Nephron (organoid): ENCODE measurements around the gene TRMT61A.
A peak's percentile ranks its signal among the peaks of the same experiment; 100 is the strongest.
"Not testable (repeated sequence)": the region's sequence is repeated elsewhere in the genome, so short reads cannot be mapped to it uniquely, and the experiment has no call there.

Source experiments
- H3K27ac Mint-ChIP-seq, 3 experiments: 2 replicates each; pipeline ENCODE4 v1.8.0; 2020; ENCODE audit warnings: mixed read lengths in 3 of 3, mild to moderate bottlenecking in 2 of 3, moderate library complexity in 1 of 3
- H3K27me3 Mint-ChIP-seq: 2 replicates; pipeline ENCODE4 v1.8.0; 2021; ENCODE audit warnings: low read depth, mild to moderate bottlenecking, moderate library complexity, mixed read lengths
- H3K36me3 Mint-ChIP-seq: 2 replicates; pipeline ENCODE4 v1.8.0; 2020; ENCODE audit warnings: low read depth, mixed read lengths
- H3K4me1 Mint-ChIP-seq: 2 replicates; pipeline ENCODE4 v1.8.0; 2020; ENCODE audit warnings: mixed read lengths
- H3K4me3 Mint-ChIP-seq, 3 experiments: 2 replicates each; pipeline ENCODE4 v1.8.0; 2020; ENCODE audit warnings: mild to moderate bottlenecking in 3 of 3, mixed read lengths in 3 of 3, moderate library complexity in 2 of 3
- H3K9me3 Mint-ChIP-seq: 2 replicates; pipeline ENCODE4 v1.8.0; 2020; ENCODE audit warnings: mixed read lengths
- TF ChIP-seq, protein P1 (sequence below), 3 experiments: fragments of 200-600 bp; sonication (generic); IDR thresholded peaks; one replicate each; pipeline ENCODE4 v1.5.0; 2021; ENCODE audit warnings: antibody characterized with exemption in 3 of 3; ENCODE audit not compliant: unreplicated experiment in 3 of 3

The TRMT61A gene

DNA sequence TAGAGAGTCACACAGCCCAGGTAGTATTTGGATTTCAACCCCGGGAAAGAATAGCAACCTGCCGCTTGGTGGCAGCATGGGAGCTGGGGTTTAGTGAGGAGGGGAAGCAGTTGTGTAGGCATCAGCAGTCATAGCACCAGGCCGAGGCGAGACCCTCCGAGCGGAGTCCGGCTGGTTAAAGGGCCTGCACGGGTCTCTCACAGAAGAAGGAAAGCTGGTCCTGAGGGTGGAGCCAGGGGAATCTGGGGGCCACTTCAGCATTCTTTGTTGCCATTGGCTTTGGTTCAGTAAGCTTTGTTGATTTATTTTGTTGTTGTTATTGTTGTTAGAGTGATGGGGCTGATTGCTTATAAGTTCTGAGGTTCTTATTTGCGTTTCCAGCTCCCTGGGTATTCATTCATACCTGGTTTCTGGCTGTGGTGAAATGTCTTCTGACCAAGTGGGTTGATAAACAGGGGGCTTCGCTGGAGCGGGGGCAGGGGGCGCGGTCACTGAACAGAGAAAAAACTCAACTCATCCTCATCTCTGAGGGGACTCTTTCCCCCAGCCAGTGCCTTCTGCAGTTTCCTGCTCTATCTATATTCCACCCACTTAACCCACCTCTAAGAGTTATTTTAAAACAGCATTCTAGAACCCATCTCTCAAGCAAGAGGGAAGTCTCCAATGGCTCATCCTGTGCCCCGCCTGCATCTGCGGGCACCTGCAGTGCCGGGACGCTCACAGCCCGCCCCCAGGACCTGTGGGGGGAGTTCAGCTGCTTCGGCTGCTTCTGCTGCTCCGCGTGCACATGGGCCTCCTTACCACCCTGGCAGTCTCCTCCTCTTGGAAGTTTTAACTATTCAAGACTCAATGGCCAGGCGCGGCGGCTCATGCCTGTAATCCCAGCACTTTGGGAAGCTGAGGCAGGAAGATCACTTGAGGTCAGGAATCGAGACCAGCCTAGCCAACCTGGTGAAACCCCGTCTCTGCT is 18.0 kb upstream of the TRMT61A start:
- Mint-ChIP-seq H3K4me3 (no peak overlapping the region), H3K36me3 (peaks cover 37% of the 10 kb centered on the region), H3K27ac (no peak overlapping the region), H3K27me3 (no peaks in the 10 kb centered on the region), H3K4me1 (peaks cover 9% of the 10 kb centered on the region), H3K9me3 (no peaks in the 10 kb centered on the region)
- TF ChIP-seq, protein P1, sequence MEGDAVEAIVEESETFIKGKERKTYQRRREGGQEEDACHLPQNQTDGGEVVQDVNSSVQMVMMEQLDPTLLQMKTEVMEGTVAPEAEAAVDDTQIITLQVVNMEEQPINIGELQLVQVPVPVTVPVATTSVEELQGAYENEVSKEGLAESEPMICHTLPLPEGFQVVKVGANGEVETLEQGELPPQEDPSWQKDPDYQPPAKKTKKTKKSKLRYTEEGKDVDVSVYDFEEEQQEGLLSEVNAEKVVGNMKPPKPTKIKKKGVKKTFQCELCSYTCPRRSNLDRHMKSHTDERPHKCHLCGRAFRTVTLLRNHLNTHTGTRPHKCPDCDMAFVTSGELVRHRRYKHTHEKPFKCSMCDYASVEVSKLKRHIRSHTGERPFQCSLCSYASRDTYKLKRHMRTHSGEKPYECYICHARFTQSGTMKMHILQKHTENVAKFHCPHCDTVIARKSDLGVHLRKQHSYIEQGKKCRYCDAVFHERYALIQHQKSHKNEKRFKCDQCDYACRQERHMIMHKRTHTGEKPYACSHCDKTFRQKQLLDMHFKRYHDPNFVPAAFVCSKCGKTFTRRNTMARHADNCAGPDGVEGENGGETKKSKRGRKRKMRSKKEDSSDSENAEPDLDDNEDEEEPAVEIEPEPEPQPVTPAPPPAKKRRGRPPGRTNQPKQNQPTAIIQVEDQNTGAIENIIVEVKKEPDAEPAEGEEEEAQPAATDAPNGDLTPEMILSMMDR (IDR thresholded peaks at IDR 0.05; ENCODE audit: unreplicated experiment in 3 of 3) = no peak

DNA sequence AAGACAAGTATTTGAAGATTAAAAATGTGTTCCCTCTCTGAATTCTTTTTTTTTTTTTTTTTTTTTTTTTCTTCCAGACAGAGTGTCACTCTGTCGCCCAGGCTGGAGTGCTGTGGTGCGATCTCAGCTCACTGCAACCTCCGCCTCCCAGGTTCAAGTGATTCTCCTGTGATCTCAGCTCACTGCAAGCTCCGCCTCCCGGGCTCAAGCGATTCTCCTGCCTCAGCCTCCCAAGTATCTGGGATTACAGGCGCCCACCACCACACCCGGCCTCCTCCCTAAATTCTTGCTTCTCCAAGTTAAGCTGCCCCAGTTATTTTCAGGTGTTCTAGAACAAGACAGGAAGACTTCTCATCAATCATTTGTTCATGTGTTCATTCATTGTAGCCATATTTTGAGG is 16.8 kb upstream of the TRMT61A start:
- not testable (repeated sequence) for H3K9me3 Mint-ChIP-seq, H3K27me3 Mint-ChIP-seq, H3K4me3 Mint-ChIP-seq
- Mint-ChIP-seq H3K36me3 (peaks cover 30% of the 10 kb centered on the region), H3K27ac (peak overlapping the region in 2 of 3 experiments; percentile 41 to 80), H3K4me1 (peaks cover 19% of the 10 kb centered on the region)

DNA sequence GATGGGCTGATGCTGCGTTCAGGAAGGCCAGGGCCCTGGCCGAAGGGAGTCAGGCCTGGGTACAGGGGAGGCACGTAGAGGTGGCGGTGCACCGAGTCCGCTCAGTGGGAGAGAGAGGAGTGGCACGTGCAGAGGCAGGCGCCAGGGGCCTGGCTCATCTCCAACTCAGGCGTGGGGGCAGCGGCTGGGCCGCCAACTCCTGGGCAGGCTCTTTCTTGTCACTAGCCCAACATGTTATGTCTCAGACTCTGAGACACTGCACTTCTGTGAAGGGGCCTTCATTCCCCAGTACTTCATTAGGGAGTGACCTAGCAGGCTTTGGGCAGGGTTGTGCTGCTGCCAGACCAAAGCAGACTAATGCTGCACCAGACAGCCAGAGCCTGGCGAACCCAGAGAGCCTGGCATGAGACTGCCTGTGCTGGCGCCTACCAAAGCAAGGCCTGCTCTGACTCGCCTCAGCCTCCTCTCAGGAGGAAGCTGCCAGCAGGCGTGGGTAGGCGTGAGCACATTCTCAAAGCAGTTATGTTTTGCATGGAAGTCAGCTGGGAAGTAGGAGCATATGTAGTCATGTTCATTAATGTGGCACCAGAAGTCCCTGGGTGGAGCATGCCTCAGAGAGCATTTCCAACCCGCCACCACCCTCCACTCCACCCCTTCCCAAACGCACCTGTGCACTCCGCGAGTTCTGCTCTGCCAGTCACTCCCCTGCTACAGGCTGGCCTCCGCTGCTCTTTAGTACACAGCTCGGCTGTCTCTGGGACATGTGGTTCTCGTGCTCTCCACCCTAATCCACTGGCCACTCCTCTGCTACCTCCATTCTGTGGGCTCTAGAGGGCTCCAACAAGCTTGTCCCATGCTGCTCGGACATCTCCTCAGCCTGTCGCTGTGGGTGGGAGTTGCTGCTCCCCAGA is 16.0 kb upstream of the TRMT61A start:
- Mint-ChIP-seq H3K9me3 (no peaks in the 10 kb centered on the region), H3K36me3 (peaks cover 23% of the 10 kb centered on the region), H3K27me3 (peaks cover 3% of the 10 kb centered on the region), H3K4me1 (peaks cover 27% of the 10 kb centered on the region), H3K27ac (peak overlapping the region; percentile 69 to 80 (median 74)), H3K4me3 (no peak overlapping the region)
- TF ChIP-seq, protein P1 (IDR thresholded peaks at IDR 0.05; ENCODE audit: unreplicated experiment in 3 of 3) = no peak

DNA sequence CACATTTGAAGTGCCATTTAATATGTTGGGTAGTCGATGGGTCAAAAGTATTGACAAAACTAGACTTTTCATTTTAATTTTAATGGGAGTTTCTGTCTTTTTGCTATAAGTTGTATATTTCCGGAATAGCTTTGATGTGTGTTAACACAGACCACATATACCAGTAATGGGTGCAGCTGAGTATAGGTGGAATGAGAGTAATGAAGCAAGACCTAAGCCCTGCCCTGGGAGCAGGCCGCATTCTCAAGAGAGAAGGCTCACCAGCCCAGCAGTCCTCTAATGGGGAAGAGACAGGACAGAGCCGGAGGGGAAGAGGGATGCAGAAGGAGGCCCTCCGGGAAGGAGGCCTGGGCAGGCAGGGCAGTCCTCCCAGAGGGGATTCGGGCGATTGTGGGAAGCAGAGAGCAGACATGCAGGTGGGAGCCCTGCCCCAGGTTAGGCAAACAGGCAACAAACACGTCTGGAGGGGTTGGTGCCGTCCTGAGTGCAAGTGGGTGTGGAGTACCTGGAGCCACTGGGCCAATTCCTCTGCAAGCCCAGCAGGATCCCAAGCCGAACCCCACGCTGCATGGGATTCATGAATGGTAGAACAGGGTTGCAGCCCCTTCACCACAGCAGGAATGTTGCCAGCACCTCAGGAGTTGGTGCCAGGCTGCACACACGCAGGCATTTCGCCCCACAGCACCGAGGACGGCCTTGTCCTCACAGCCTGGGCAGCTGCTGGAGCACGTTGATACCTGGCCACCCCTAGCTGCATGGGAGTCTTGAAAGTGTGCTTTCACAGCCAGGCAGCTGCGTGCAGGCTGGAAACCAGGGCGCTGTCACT is 14.2 kb upstream of the TRMT61A start:
- no peaks in the 10 kb centered on the region for H3K9me3 Mint-ChIP-seq
- peaks cover 45% of the 10 kb centered on the region for H3K4me1 Mint-ChIP-seq
- H3K4me3 Mint-ChIP-seq = no peak overlapping the region
- TF ChIP-seq, protein P1 (IDR thresholded peaks at IDR 0.05; ENCODE audit: unreplicated experiment in 3 of 3) = no peak
- peaks cover 23% of the 10 kb centered on the region for H3K36me3 Mint-ChIP-seq
- H3K27ac Mint-ChIP-seq = peak overlapping the region in 1 of 3 experiments; percentile 59
- H3K27me3 Mint-ChIP-seq = peaks cover 10% of the 10 kb centered on the region

DNA sequence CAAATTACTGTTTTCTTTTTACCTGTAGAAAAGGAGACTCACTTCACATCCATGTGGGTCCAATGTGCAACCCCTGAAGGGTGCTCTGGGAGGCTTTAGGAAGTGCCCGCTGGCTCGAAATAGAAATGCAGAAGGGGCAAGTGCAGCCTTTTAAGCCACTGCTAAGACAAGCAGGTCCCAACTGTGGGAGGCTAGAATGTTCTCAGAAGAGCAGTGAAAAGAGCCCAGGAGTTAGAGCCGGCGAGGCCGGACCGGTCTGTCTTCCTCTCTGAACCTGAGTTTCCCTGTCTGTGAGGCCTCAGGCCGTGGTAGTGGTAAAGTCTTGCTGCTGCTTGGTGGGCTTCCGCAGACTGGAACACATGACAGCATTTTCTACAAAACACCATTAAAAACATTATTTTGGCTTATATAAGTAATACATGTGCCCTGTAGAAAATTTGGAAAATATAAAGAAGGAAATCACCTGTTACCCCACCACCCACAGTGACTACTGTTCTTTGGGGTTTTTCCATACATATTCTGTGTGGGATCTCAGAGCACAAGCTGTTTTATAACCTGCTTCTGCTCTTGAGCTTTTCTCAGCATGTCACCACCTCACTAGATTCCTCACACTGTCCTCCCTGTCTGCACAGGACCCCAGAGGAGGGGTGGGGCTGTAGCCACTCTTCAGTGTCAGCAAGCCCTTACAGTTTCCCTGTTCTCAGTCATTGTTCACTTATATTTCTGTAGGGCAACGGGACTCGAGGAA is 12.4 kb upstream of the TRMT61A start:
- Mint-ChIP-seq H3K4me3 (peak overlapping the region in 1 of 3 experiments; percentile 27), H3K4me1 (peaks cover 48% of the 10 kb centered on the region), H3K27ac (peak overlapping the region; percentile 25 to 78 (median 70)), H3K9me3 (no peaks in the 10 kb centered on the region), H3K27me3 (peaks cover 10% of the 10 kb centered on the region), H3K36me3 (peaks cover 15% of the 10 kb centered on the region)
- TF ChIP-seq, protein P1 (IDR thresholded peaks at IDR 0.05; ENCODE audit: unreplicated experiment in 3 of 3) = no peak
